Caco-2 (cell line): ENCODE measurements around the gene BMP6. TPM values are rescaled to one million over a fixed set of nuclear protein-coding genes. Genes with fewer than 3 reads are reported as not detected.
A peak's percentile ranks its signal among the peaks of the same experiment; 100 is the strongest.

Experiments used
- BruUV-seq: library from RNA; stranded (reverse); fragments of 400-500 nt; replicated peaks from 2 replicates; lab custom pipeline; 2021; lab: Mats Ljungman, UMichigan
- CTCF ChIA-PET: fragments of 300-600 bp; sonication (Branson Sonifier 250); formaldehyde crosslinking; loops from one replicate; lab custom pipeline; 2022; ENCODE audit warnings: antibody characterized with exemption; lab: Charles Lee
- POLR2A ChIA-PET: fragments of 300-600 bp; sonication (Branson Sonifier 250); formaldehyde crosslinking; loops from one replicate; lab custom pipeline; 2022; ENCODE audit warnings: antibody characterized with exemption; lab: Charles Lee
- DNase-seq, 2 experiments: peaks; one replicate each; pipeline versions ENCODE4 v3.0.0 to v3.0.0-alpha.2; 2020 to 2022
- H3K27me3 ChIP-seq: replicated peaks from 2 replicates; pipeline ENCODE4 v1.6.0; 2011; ENCODE audit warnings: low read length; ENCODE audit not compliant: control insufficient read depth, insufficient read depth
- H3K36me3 ChIP-seq: 2 replicates; pipeline ENCODE4 v1.5.1; 2011; ENCODE audit warnings: low read length; ENCODE audit not compliant: control insufficient read depth, insufficient read depth
- H3K4me1 ChIP-seq: fragments of 250-450 bp; sonication (Bioruptor Pico); 2 replicates; pipeline ENCODE4 v1.5.1; 2020; ENCODE audit warnings: mild to moderate bottlenecking
- H3K4me3 ChIP-seq: 2 replicates; pipeline ENCODE4 v1.5.1; 2011; ENCODE audit warnings: low read depth, mild to moderate bottlenecking, control low read depth, low read length
- H3K9me3 ChIP-seq: fragments of 250-450 bp; sonication (Bioruptor Pico); 2 replicates; pipeline ENCODE4 v1.5.1; 2020; ENCODE audit warnings: mild to moderate bottlenecking, moderate library complexity
- H3K27ac Mint-ChIP-seq: one replicate; pipeline ENCODE4 v1.8.0; 2022; ENCODE audit warnings: mixed read lengths; ENCODE audit not compliant: unreplicated experiment
- H3K27me3 Mint-ChIP-seq: one replicate; pipeline ENCODE4 v1.8.0; 2022; ENCODE audit warnings: mixed read lengths; ENCODE audit not compliant: insufficient read depth, unreplicated experiment
- H3K36me3 Mint-ChIP-seq: one replicate; pipeline ENCODE4 v1.8.0; 2022; ENCODE audit warnings: mild to moderate bottlenecking, mixed read lengths; ENCODE audit not compliant: insufficient read depth, unreplicated experiment
- H3K4me1 Mint-ChIP-seq: one replicate; pipeline ENCODE4 v1.8.0; 2022; ENCODE audit warnings: low read depth, mixed read lengths; ENCODE audit not compliant: unreplicated experiment
- H3K4me3 Mint-ChIP-seq: one replicate; pipeline ENCODE4 v1.8.0; 2022; ENCODE audit warnings: mild to moderate bottlenecking, moderate library complexity, mixed read lengths; ENCODE audit not compliant: unreplicated experiment
- H3K9me3 Mint-ChIP-seq: one replicate; pipeline ENCODE4 v1.8.0; 2022; ENCODE audit warnings: mixed read lengths; ENCODE audit not compliant: unreplicated experiment
- CTCF ChIP-seq, 2 experiments: fragments of 200-600 bp in 1 of 2; IDR thresholded peaks; 1 replicate in 1 of 2; 2 replicates in 1 of 2; pipeline versions ENCODE4 v1.5.1 to v1.8.0; 2011 to 2022; ENCODE audit warnings: antibody characterized with exemption in 1 of 2, control low read depth in 1 of 2, inconsistent platforms in 1 of 2, low read depth in 1 of 2, low read length in 1 of 2, mild to moderate bottlenecking in 1 of 2, moderate library complexity in 1 of 2; ENCODE audit not compliant: insufficient read depth in 1 of 2, severe bottlenecking in 1 of 2, unreplicated experiment in 1 of 2
- intact Hi-C: fragments of 100-400 bp; cut with micrococcal nuclease; formaldehyde crosslinking; loops from one replicate; pipeline ENCODE4 v1.10.0; 2022; ENCODE audit not compliant: unreplicated experiment
- total RNA-seq: library from RNA; stranded (reverse); gene quantifications from 2 replicates; pipeline ENCODE4 v1.2.3, GENCODE V29; 2022

The BMP6 gene
- total RNA-seq, 1 experiment from 2014 or later, result 0.61 TPM

- peaks cover 10% of the 10 kb centered on the region for H3K27me3 Mint-ChIP-seq
- Histone ChIP-seq H3K4me1 (no peaks in the 10 kb centered on the region), H3K9me3 (no peaks in the 10 kb centered on the region), H3K4me3 (no peak overlapping the region), H3K27me3 (no peaks in the 10 kb centered on the region), H3K36me3 (no peaks in the 10 kb centered on the region)
- H3K36me3 Mint-ChIP-seq, result no peaks in the 10 kb centered on the region
- POLR2A ChIA-PET, result no interaction called here
- BruUV-seq, result no TSS peak
- no peak overlapping the region for H3K27ac Mint-ChIP-seq
- CTCF ChIA-PET, result no interaction called here
- H3K4me1 Mint-ChIP-seq, result no peaks in the 10 kb centered on the region
- no peaks in the 10 kb centered on the region for H3K9me3 Mint-ChIP-seq
- peak in 1 of 2 experiments; percentile 1 for TF ChIP-seq CTCF (IDR thresholded peaks at IDR 0.05; ENCODE audit: insufficient read depth in 1 of 2, low read depth in 1 of 2, low read length in 1 of 2, severe bottlenecking in 1 of 2, unreplicated experiment in 1 of 2)
- intact Hi-C loops, result no loop called here
- H3K4me3 Mint-ChIP-seq, result no peak overlapping the region
- peak in 1 of 2 experiments; percentile 2 for DNase-seq
Observed at GRCh38 chr6:7777074-7777473, 51.2 kb downstream of the BMP6 start.

- BruUV-seq, result no TSS peak
- no peak overlapping the region for H3K27ac Mint-ChIP-seq
- no peaks in the 10 kb centered on the region for H3K4me1 ChIP-seq
- no peaks in the 10 kb centered on the region; the same call in 1 of the 2 replicates for H3K27me3 ChIP-seq
- H3K36me3 ChIP-seq, result no peaks in the 10 kb centered on the region
- CTCF ChIA-PET, result no interaction called here
- no peaks in the 10 kb centered on the region for H3K36me3 Mint-ChIP-seq
- POLR2A ChIA-PET, result no interaction called here
- H3K27me3 Mint-ChIP-seq, result peaks cover 18% of the 10 kb centered on the region
- no peak for TF ChIP-seq CTCF (IDR thresholded peaks at IDR 0.05; ENCODE audit: insufficient read depth in 1 of 2, low read depth in 1 of 2, low read length in 1 of 2, severe bottlenecking in 1 of 2, unreplicated experiment in 1 of 2)
- H3K4me3 Mint-ChIP-seq, result no peak overlapping the region
- intact Hi-C loops, result no loop called here
- no peaks in the 10 kb centered on the region for H3K4me1 Mint-ChIP-seq
- no peaks in the 10 kb centered on the region for H3K9me3 Mint-ChIP-seq
- no peak overlapping the region for H3K4me3 ChIP-seq
- no peaks in the 10 kb centered on the region for H3K9me3 ChIP-seq
- no peak for DNase-seq
Observed at GRCh38 chr6:7781240-7781639, 55.3 kb downstream of the BMP6 start.

DNA sequence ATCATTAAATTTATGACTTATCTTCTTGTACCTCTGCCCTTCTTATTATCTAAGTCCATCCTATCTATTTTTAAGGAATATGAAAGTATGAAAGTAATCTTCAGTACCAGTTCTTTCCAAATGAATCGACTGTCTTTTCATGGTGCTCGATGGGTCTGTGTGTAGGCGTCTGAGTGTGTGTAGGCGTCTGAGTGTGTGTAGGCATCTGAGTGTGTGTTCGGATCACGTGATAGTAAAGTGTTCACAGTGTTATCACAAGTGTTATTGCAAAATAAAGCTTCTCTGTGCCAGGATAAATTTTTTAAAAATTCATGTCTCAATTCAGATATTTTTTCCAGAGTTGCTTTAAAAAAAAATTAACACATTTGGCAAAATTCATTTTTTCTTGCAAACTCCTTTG lies 58.3 kb downstream of the BMP6 start:
- Mint-ChIP-seq H3K9me3 (no peaks in the 10 kb centered on the region), H3K4me3 (no peak overlapping the region), H3K27me3 (peaks cover 24% of the 10 kb centered on the region), H3K4me1 (no peaks in the 10 kb centered on the region), H3K27ac (no peak overlapping the region), H3K36me3 (no peaks in the 10 kb centered on the region)
- H3K27me3 ChIP-seq, result no peaks in the 10 kb centered on the region; the same call in 1 of the 2 replicates
- H3K4me3 ChIP-seq, result no peak overlapping the region
- H3K36me3 ChIP-seq, result no peaks in the 10 kb centered on the region
- CTCF ChIA-PET, result no interaction called here
- DNase-seq, result no peak
- POLR2A ChIA-PET, result no interaction called here
- no TSS peak for BruUV-seq
- TF ChIP-seq CTCF (IDR thresholded peaks at IDR 0.05; ENCODE audit: insufficient read depth in 1 of 2, low read depth in 1 of 2, low read length in 1 of 2, severe bottlenecking in 1 of 2, unreplicated experiment in 1 of 2), result no peak
- H3K9me3 ChIP-seq, result no peaks in the 10 kb centered on the region
- intact Hi-C loops, result no loop called here
- H3K4me1 ChIP-seq, result no peaks in the 10 kb centered on the region
